Astrocyte of the spinal cord (primary cell): ENCODE results near the gene NUDT19.

Experiments
- DNase-seq: peaks from one replicate; pipeline ENCODE4 v3.0.0; 2011; ENCODE audit warnings: low read depth, low spot score
- H3K4me3 ChIP-seq: 2 replicates; pipeline ENCODE4 v1.5.1; 2011; ENCODE audit warnings: low read depth, mild to moderate bottlenecking, low read length, moderate library complexity
- CTCF ChIP-seq: IDR thresholded peaks from 2 replicates; pipeline ENCODE4 v1.5.1; 2012; ENCODE audit warnings: low read depth, mild to moderate bottlenecking, low read length, inconsistent platforms
- in situ Hi-C: cut with HindIII; loops from 2 replicates; pipeline ENCODE4 v1.10.0; 2017; ENCODE audit warnings: low sequenced_read_pairs

Gene NUDT19

GRCh38 chr19:32673573-32673972 lies 18.0 kb upstream of the NUDT19 start:
- no peak for TF ChIP-seq CTCF
- in situ Hi-C loops: no loop called here
- DNase-seq: no peak
- no peak overlapping the region for H3K4me3 ChIP-seq

- no peak for TF ChIP-seq CTCF
Measured at GRCh38 chr19:32674153-32674930, 17.3 kb upstream of the NUDT19 start.

GRCh38 chr19:32674931-32675719 lies 16.5 kb upstream of the NUDT19 start, which contains the start of gene ANKRD27:
ANKRD27 (minus strand) TSS chr19:32675180; CDS start chr19:32659015, 16,165 bp downstream.
- peak within 1 kb of the TSS; percentile 75 for H3K4me3 ChIP-seq
- DNase-seq: peak; percentile 98
- TF ChIP-seq CTCF: no peak
- in situ Hi-C loops: no loop called here

More at GRCh38 chr19:32674153-32674930, 17.3 kb upstream of the NUDT19 start:
- in situ Hi-C loops: no loop called here
- DNase-seq: no peak
- peak overlapping the region; percentile 75 for H3K4me3 ChIP-seq

- TF ChIP-seq CTCF: no peak
- H3K4me3 ChIP-seq: peak within 1 kb of the TSS; percentile 75
- in situ Hi-C loops: no loop called here
- DNase-seq: peak; percentile 59
Measured at GRCh38 chr19:32675720-32676185, 15.9 kb upstream of the NUDT19 start, which contains the start of gene RGS9BP. RGS9BP (plus strand) TSS chr19:32675848; CDS start chr19:32676264, 416 bp downstream.

GRCh38 chr19:32676186-32676894 lies 15.3 kb upstream of the NUDT19 start:
- DNase-seq: no peak
- no peak overlapping the region for H3K4me3 ChIP-seq
- TF ChIP-seq CTCF: no peak
- in situ Hi-C loops: no loop called here

- no peak overlapping the region for H3K4me3 ChIP-seq
- TF ChIP-seq CTCF: no peak
- in situ Hi-C loops: no loop called here
- DNase-seq: no peak
Measured at GRCh38 chr19:32676895-32677359, 14.7 kb upstream of the NUDT19 start.
